ENCODE results near the gene TM2D3. TPM values are rescaled to one million over a fixed set of nuclear protein-coding genes. Genes with fewer than 3 reads are reported as not detected.
A peak's percentile ranks its signal among the peaks of the same experiment; 100 is the strongest.
"Not testable (repeated sequence)": the region's sequence is repeated elsewhere in the genome, so short reads cannot be mapped to it uniquely, and the experiment has no call there.

Gene TM2D3
- total RNA-seq, 2 donors from 2014 or later = 39.2 to 46.8 TPM

GRCh38 chr15:101660005-101660404 lies 7.8 kb upstream of the TM2D3 start:
- ATAC-seq (no peak), DNase-seq (no peak)
- intact Hi-C loops (cut with DNase I) = no loop called here

- DNase-seq = peak; percentile 34
- intact Hi-C loops (cut with DNase I) = no loop called here
- ATAC-seq = peak in 1 of 2 donors; percentile 63
Observed at GRCh38 chr15:101657968-101658784, 6.0 kb upstream of the TM2D3 start.

- ATAC-seq (no peak), DNase-seq (no peak)
Observed at GRCh38 chr15:101657171-101657570, 5.0 kb upstream of the TM2D3 start.

GRCh38 chr15:101654624-101655337 lies 2.6 kb upstream of the TM2D3 start:
- ATAC-seq, DNase-seq: not testable (repeated sequence)
- intact Hi-C loops (cut with DNase I) = loop anchor here in 1 of 2 donors (5.0 kb wide), 1 partner anchor 357 kb away; the partner anchor contains the start of gene SNRPA1

More at GRCh38 chr15:101657171-101657570, 5.0 kb upstream of the TM2D3 start:
- intact Hi-C loops (cut with DNase I) = no loop called here

GRCh38 chr15:101654171-101654570 lies 2.0 kb upstream of the TM2D3 start:
- intact Hi-C loops (cut with DNase I) = loop anchor here in 1 of 2 donors (5.0 kb wide), 1 partner anchor 357 kb away; the partner anchor contains the start of gene SNRPA1
- DNase-seq (no peak), ATAC-seq (no peak)

GRCh38 chr15:101652786-101653430 lies 727 bp upstream of the TM2D3 start:
- ATAC-seq (peak; percentile 16 to 40), DNase-seq (no peak)
- intact Hi-C loops (cut with DNase I) = loop anchor here in 1 of 2 donors (5.0 kb wide), 1 partner anchor 356 kb away; the partner anchor contains the start of gene SNRPA1

GRCh38 chr15:101651554-101652097 lies 555 bp downstream of the TM2D3 start:
- intact Hi-C loops (cut with DNase I) = loop anchor here in 1 of 2 donors (5.0 kb wide), 1 partner anchor 354 kb away; the partner anchor contains the start of gene SNRPA1
- peak; percentile 70 to 75 for ATAC-seq
- DNase-seq = no peak

GRCh38 chr15:101650145-101650544 lies 2.0 kb downstream of the TM2D3 start:
- ATAC-seq = no peak
- no peak for DNase-seq
- intact Hi-C loops (cut with DNase I) = loop anchor here in 1 of 2 donors (5.0 kb wide), 1 partner anchor 353 kb away; the partner anchor contains the start of gene SNRPA1

GRCh38 chr15:101648356-101648755 lies 3.8 kb downstream of the TM2D3 start:
- DNase-seq (no peak), ATAC-seq (no peak)
- intact Hi-C loops (cut with DNase I) = loop anchor here in 1 of 2 donors (10.0 kb wide), 1 partner anchor 204 kb away; no protein-coding TSS in a partner anchor

- ATAC-seq (no peak), DNase-seq (no peak)
- intact Hi-C loops (cut with DNase I) = loop anchor here in 1 of 2 donors (10.0 kb wide), 1 partner anchor 202 kb away; no protein-coding TSS in a partner anchor
Observed at GRCh38 chr15:101647251-101647650, 4.9 kb downstream of the TM2D3 start.

GRCh38 chr15:101646672-101647071 lies 5.5 kb downstream of the TM2D3 start:
- DNase-seq (no peak), ATAC-seq (peak; percentile 29 to 51)
- intact Hi-C loops (cut with DNase I) = loop anchor here in 1 of 2 donors (10.0 kb wide), 1 partner anchor 202 kb away; no protein-coding TSS in a partner anchor

GRCh38 chr15:101642361-101642760 lies 9.8 kb downstream of the TM2D3 start:
- intact Hi-C loops (cut with DNase I) = loop anchor here (5.0 to 10.0 kb wide), 3 partner anchors 100 to 345 kb away; partner anchors contain the start of gene SNRPA1 (in 1 of the 2)
- ATAC-seq = no peak

GRCh38 chr15:101641894-101642293 lies 10.3 kb downstream of the TM2D3 start:
- no peak for DNase-seq
- peak; percentile 49 to 54 for ATAC-seq
- intact Hi-C loops (cut with DNase I) = loop anchor here (5.0 to 10.0 kb wide), 3 partner anchors 100 to 345 kb away; partner anchors contain the start of gene SNRPA1 (in 1 of the 2)

More at GRCh38 chr15:101642361-101642760, 9.8 kb downstream of the TM2D3 start:
- DNase-seq = no peak

- intact Hi-C loops (cut with DNase I) = loop anchor here (5.0 to 10.0 kb wide), 3 partner anchors 99 to 344 kb away; partner anchors contain the start of gene SNRPA1 (in 1 of the 2)
- DNase-seq = peak; percentile 67
- peak; percentile 64 to 70 for ATAC-seq
Observed at GRCh38 chr15:101641129-101641764, 10.9 kb downstream of the TM2D3 start.

- intact Hi-C loops (cut with DNase I) = loop anchor here (5.0 to 10.0 kb wide), 3 partner anchors 97 to 342 kb away; partner anchors contain the start of gene SNRPA1 (in 1 of the 2)
- ATAC-seq (no peak), DNase-seq (no peak)
Observed at GRCh38 chr15:101639667-101640066, 12.5 kb downstream of the TM2D3 start.

- no peak for DNase-seq
- ATAC-seq = no peak
- intact Hi-C loops (cut with DNase I) = no loop called here
Observed at GRCh38 chr15:101637919-101638318, 14.3 kb downstream of the TM2D3 start.

GRCh38 chr15:101637516-101637915 lies 14.7 kb downstream of the TM2D3 start:
- ATAC-seq (no peak), DNase-seq (no peak)
- intact Hi-C loops (cut with DNase I) = no loop called here

GRCh38 chr15:101637038-101637437 lies 15.1 kb downstream of the TM2D3 start:
- intact Hi-C loops (cut with DNase I) = no loop called here
- ATAC-seq = no peak
- no peak for DNase-seq
